Measurements from ENCODE around the gene POLR2E. TPM values are rescaled to one million over a fixed set of nuclear protein-coding genes. Genes with fewer than 3 reads are reported as not detected.

The POLR2E gene
- total RNA-seq, 1 donor from 2014 or later: 181 TPM

DNA sequence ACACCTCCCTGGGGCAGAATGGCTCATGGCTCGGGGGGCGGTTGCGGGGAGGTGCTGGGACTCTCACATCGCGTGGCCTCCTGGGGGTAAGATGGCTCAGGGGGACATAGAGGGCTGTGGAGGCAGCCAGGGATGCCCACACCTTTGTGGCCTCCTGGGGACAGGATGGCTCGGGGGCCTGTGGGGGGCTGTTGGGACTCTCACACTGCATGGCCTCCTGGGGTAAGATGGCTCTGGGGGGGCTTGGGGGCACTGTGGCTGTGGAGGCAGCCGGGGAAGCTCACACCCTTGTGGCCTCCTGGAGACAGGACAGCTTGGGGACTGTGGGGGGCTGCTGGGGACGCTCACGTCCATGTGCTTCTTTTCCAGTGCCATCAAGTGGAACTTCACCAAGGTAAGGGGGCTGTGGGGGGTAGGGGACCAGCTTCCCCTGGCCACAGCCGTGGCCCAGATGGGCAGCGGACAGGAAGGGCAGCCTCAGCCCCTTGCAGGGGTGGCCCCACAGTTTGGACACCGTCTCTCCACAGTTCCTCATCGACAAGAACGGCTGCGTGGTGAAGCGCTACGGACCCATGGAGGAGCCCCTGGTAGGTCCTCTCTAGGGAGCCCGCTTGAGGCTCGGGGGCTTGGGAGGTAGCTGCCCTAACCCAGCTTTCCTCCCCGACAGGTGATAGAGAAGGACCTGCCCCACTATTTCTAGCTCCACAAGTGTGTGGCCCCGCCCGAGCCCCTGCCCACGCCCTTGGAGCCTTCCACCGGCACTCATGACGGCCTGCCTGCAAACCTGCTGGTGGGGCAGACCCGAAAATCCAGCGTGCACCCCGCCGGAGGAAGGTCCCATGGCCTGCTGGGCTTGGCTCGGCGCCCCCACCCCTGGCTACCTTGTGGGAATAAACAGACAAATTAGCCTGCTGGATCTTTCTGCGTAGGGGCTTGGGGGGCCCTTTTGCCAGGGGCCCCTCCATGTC lies 11.0 kb upstream of the POLR2E start:
- Mint-ChIP-seq H3K4me1 (ENCODE audit: unreplicated experiment) (peaks cover 9% of the 10 kb centered on the region), H3K9me3 (no peaks in the 10 kb centered on the region), H3K27ac (no peak overlapping the region), H3K4me3 (peak overlapping the region; percentile 79), H3K36me3 (no peaks in the 10 kb centered on the region), H3K27me3 (no peaks in the 10 kb centered on the region)
- no peak for DNase-seq (ENCODE audit: extremely low spot score, unreplicated experiment)
- TF ChIP-seq, protein P1, sequence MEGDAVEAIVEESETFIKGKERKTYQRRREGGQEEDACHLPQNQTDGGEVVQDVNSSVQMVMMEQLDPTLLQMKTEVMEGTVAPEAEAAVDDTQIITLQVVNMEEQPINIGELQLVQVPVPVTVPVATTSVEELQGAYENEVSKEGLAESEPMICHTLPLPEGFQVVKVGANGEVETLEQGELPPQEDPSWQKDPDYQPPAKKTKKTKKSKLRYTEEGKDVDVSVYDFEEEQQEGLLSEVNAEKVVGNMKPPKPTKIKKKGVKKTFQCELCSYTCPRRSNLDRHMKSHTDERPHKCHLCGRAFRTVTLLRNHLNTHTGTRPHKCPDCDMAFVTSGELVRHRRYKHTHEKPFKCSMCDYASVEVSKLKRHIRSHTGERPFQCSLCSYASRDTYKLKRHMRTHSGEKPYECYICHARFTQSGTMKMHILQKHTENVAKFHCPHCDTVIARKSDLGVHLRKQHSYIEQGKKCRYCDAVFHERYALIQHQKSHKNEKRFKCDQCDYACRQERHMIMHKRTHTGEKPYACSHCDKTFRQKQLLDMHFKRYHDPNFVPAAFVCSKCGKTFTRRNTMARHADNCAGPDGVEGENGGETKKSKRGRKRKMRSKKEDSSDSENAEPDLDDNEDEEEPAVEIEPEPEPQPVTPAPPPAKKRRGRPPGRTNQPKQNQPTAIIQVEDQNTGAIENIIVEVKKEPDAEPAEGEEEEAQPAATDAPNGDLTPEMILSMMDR (conservative IDR thresholded peaks at IDR 0.05): no peak

DNA sequence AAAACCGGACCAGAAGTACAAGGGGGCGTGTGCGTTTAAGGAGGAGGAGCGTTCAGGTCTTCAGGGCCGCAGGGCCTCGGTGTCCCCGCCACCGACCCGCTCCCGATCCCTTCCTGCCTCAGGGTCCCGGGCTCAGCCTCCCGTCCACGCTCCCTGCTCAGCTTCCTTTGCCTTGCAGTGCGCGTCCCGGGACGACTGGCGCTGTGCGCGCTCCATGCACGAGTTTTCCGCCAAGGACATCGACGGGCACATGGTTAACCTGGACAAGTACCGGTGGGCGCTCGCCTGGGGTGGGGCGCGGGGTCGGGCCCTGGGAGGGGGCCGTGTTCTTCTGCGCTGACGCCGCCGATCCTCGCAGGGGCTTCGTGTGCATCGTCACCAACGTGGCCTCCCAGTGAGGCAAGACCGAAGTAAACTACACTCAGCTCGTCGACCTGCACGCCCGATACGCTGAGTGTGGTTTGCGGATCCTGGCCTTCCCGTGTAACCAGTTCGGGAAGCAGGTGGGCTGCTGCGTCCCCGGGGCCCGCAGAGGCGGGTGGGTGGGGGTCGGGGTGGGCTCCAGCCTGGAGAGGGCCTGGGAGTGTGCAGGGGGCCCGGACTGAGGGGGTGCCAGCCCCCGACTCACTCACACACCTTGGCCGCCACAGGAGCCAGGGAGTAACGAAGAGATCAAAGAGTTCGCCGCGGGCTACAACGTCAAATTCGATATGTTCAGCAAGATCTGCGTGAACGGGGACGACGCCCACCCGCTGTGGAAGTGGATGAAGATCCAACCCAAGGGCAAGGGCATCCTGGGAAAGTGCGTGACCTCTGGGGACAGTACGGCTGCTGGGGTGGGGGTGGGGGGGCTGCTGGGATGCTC lies 10.1 kb upstream of the POLR2E start:
- no peaks in the 10 kb centered on the region for H3K36me3 Mint-ChIP-seq
- DNase-seq (ENCODE audit: extremely low spot score, unreplicated experiment): no peak
- no peaks in the 10 kb centered on the region for H3K27me3 Mint-ChIP-seq
- H3K4me1 Mint-ChIP-seq (ENCODE audit: unreplicated experiment): peaks cover 9% of the 10 kb centered on the region
- TF ChIP-seq, protein P1 (conservative IDR thresholded peaks at IDR 0.05): no peak
- H3K9me3 Mint-ChIP-seq: no peaks in the 10 kb centered on the region
- peak overlapping the region; percentile 83 for H3K4me3 Mint-ChIP-seq
- peak overlapping the region; percentile 41 for H3K27ac Mint-ChIP-seq

GRCh38 chr19:1104311-1105007 lies 9.3 kb upstream of the POLR2E start:
- Mint-ChIP-seq H3K4me3 (peak overlapping the region; percentile 83), H3K27ac (peak overlapping the region; percentile 41), H3K36me3 (no peaks in the 10 kb centered on the region), H3K9me3 (no peaks in the 10 kb centered on the region), H3K4me1 (ENCODE audit: unreplicated experiment) (peaks cover 9% of the 10 kb centered on the region), H3K27me3 (no peaks in the 10 kb centered on the region)
- DNase-seq (ENCODE audit: extremely low spot score, unreplicated experiment): peak; percentile 86
- TF ChIP-seq, protein P1 (conservative IDR thresholded peaks at IDR 0.05): no peak

DNA sequence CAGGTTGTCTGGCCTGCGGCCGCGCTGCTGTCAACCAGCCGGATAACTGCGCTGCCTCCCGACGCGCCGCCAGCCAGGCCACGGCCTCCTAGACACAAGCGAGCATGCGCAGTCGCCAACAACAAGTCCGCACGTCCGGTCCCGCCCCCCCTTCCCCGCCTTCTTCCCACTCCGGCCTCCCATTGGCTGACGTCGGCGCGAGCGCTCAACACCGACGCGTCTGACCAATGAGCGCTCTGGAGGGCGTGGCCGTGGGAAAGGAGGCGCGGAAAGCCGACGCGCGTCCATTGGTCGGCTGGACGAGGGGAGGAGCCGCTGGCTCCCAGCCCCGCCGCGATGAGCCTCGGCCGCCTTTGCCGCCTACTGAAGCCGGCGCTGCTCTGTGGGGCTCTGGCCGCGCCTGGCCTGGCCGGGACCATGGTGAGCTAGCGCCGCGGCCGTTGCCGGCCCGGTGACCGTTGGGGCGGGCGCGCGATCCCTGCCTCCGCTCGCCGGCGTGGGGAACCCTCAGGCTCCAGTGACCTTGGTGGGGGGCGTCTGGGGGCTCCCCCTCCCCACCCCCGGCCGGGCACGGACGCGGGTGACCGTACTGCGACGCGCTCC lies 8.6 kb upstream of the POLR2E start, which contains the start of gene GPX4:
TSS of gene GPX4 (plus strand) at position 287 of the 603 bp plus-strand sequence. CDS start at position 337, 50 bp downstream.
- TF ChIP-seq, protein P1 (conservative IDR thresholded peaks at IDR 0.05): no peak
- DNase-seq (ENCODE audit: extremely low spot score, unreplicated experiment): peak; percentile 98
- Mint-ChIP-seq H3K4me1 (ENCODE audit: unreplicated experiment) (peaks cover 11% of the 10 kb centered on the region), H3K36me3 (no peaks in the 10 kb centered on the region), H3K27ac (peak within 1 kb of the TSS; percentile 64), H3K4me3 (peak within 1 kb of the TSS; percentile 83), H3K9me3 (no peaks in the 10 kb centered on the region), H3K27me3 (no peaks in the 10 kb centered on the region)

Measured in type B pancreatic cell (in vitro differentiated cells).